ENCODE results near the gene UFD1. TPM values are rescaled to one million over a fixed set of nuclear protein-coding genes. Genes with fewer than 3 reads are reported as not detected.

Gene UFD1
- total RNA-seq, 4 donors from 2014 or later: 22.7 to 56.2 (median 38.2) TPM

- TF ChIP-seq, protein P1, sequence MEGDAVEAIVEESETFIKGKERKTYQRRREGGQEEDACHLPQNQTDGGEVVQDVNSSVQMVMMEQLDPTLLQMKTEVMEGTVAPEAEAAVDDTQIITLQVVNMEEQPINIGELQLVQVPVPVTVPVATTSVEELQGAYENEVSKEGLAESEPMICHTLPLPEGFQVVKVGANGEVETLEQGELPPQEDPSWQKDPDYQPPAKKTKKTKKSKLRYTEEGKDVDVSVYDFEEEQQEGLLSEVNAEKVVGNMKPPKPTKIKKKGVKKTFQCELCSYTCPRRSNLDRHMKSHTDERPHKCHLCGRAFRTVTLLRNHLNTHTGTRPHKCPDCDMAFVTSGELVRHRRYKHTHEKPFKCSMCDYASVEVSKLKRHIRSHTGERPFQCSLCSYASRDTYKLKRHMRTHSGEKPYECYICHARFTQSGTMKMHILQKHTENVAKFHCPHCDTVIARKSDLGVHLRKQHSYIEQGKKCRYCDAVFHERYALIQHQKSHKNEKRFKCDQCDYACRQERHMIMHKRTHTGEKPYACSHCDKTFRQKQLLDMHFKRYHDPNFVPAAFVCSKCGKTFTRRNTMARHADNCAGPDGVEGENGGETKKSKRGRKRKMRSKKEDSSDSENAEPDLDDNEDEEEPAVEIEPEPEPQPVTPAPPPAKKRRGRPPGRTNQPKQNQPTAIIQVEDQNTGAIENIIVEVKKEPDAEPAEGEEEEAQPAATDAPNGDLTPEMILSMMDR (IDR thresholded peaks at IDR 0.05): no peak
- TF ChIP-seq EP300 (IDR thresholded peaks at IDR 0.05): no peak
- no peak for TF ChIP-seq POLR2A (IDR thresholded peaks at IDR 0.05)
- no peak for TF ChIP-seq POLR2AphosphoS5 (IDR thresholded peaks at IDR 0.05)
- ATAC-seq: no peak
Observed at GRCh38 chr22:19505735-19506126, 26.7 kb upstream of the UFD1 start.

GRCh38 chr22:19504900-19505734 is 26.1 kb upstream of the UFD1 start:
- no peak for ATAC-seq
- Histone ChIP-seq H3K36me3 (no peaks in the 10 kb centered on the region), H3K27ac (no peak overlapping the region), H3K4me1 (no peaks in the 10 kb centered on the region), H3K27me3 (no peaks in the 10 kb centered on the region), H3K4me3 (no peak overlapping the region), H3K9me3 (no peaks in the 10 kb centered on the region)
- TF ChIP-seq POLR2AphosphoS5 (IDR thresholded peaks at IDR 0.05) (no peak), POLR2A (IDR thresholded peaks at IDR 0.05) (no peak), EP300 (IDR thresholded peaks at IDR 0.05) (no peak)
- TF ChIP-seq, protein P1 (IDR thresholded peaks at IDR 0.05): no peak
- 90% methylated on average over 2 of the region's 18 CpGs; no CpG with 5 or more reads in 1 of the 2 donors for WGBS, 2 donors (ENCODE audit: low coverage in 1 of 2)

More at GRCh38 chr22:19505735-19506126, 26.7 kb upstream of the UFD1 start:
- no peaks in the 10 kb centered on the region for H3K4me1 ChIP-seq
- no peaks in the 10 kb centered on the region for H3K9me3 ChIP-seq
- H3K27me3 ChIP-seq: no peaks in the 10 kb centered on the region
- no peak overlapping the region for H3K4me3 ChIP-seq
- H3K36me3 ChIP-seq: no peaks in the 10 kb centered on the region
- 83% methylated on average over 1 of the region's 5 CpGs; no CpG with 5 or more reads in 1 of the 2 donors for WGBS, 2 donors (ENCODE audit: low coverage in 1 of 2)
- no peak overlapping the region for H3K27ac ChIP-seq

GRCh38 chr22:19503869-19504268 is 24.9 kb upstream of the UFD1 start:
- H3K4me1 ChIP-seq: no peaks in the 10 kb centered on the region
- 93 to 96% methylated on average over 5 to 7 of the region's 9 CpGs for WGBS, 2 donors (ENCODE audit: low coverage in 1 of 2)
- no peak overlapping the region for H3K27ac ChIP-seq
- H3K27me3 ChIP-seq: no peaks in the 10 kb centered on the region
- no peak for ATAC-seq
- H3K36me3 ChIP-seq: no peaks in the 10 kb centered on the region
- no peak overlapping the region for H3K4me3 ChIP-seq
- TF ChIP-seq, protein P1 (IDR thresholded peaks at IDR 0.05): no peak
- TF ChIP-seq POLR2AphosphoS5 (IDR thresholded peaks at IDR 0.05) (no peak), EP300 (IDR thresholded peaks at IDR 0.05) (no peak), POLR2A (IDR thresholded peaks at IDR 0.05) (no peak)
- no peaks in the 10 kb centered on the region for H3K9me3 ChIP-seq

- WGBS, 2 donors (ENCODE audit: low coverage in 1 of 2): 91 to 94% methylated on average over 4 to 6 of the region's 7 CpGs
- no peak for ATAC-seq
- TF ChIP-seq, protein P1 (IDR thresholded peaks at IDR 0.05): no peak
- TF ChIP-seq EP300 (IDR thresholded peaks at IDR 0.05): no peak
- no peak for TF ChIP-seq POLR2AphosphoS5 (IDR thresholded peaks at IDR 0.05)
- no peak for TF ChIP-seq POLR2A (IDR thresholded peaks at IDR 0.05)
Observed at GRCh38 chr22:19503367-19503766, 24.4 kb upstream of the UFD1 start.

More at GRCh38 chr22:19503367-19503766, 24.4 kb upstream of the UFD1 start:
- Histone ChIP-seq H3K36me3 (no peaks in the 10 kb centered on the region), H3K4me1 (no peaks in the 10 kb centered on the region), H3K27me3 (no peaks in the 10 kb centered on the region), H3K9me3 (no peaks in the 10 kb centered on the region), H3K27ac (no peak overlapping the region), H3K4me3 (no peak overlapping the region)
